Tibial nerve (tissue), 3 donors: Measurements from ENCODE around the gene ZNF618.

Experiments used
- CTCF ChIP-seq, 5 experiments: fragments of 200-600 bp in 3 of 5; fragments of 450-650 bp in 2 of 5; sonication (generic) in 3 of 5; IDR thresholded peaks; one replicate each; pipeline ENCODE4 v1.5.1; 2016 to 2019; ENCODE audit warnings: antibody characterized with exemption in 5 of 5, mild to moderate bottlenecking in 3 of 5, moderate library complexity in 2 of 5
- POLR2A ChIP-seq, 2 donors: fragments of 450-650 bp; IDR thresholded peaks; one replicate each; pipeline ENCODE4 v1.6.1; 2017; ENCODE audit warnings: antibody characterized with exemption in 2 of 2, mild to moderate bottlenecking in 2 of 2, moderate library complexity in 2 of 2

- TF ChIP-seq CTCF (IDR thresholded peaks at IDR 0.05): no peak
- no peak for TF ChIP-seq POLR2A (IDR thresholded peaks at IDR 0.05)
These were observed 81.8 kb downstream of the ZNF618 start for GRCh38 chr9:113957821-113958341.
